HepG2 (cell line): Measurements from ENCODE around the gene EXTL1. TPM values are rescaled to one million over a fixed set of nuclear protein-coding genes. Genes with fewer than 3 reads are reported as not detected.

Experiments used
- HBP1 ChIP-seq: IDR thresholded peaks from 2 replicates; pipeline ENCODE4 v1.6.1; 2016; ENCODE audit warnings: low read depth, control low read depth
- HDAC2 ChIP-seq: sonication (generic); formaldehyde crosslinking; IDR thresholded peaks from 2 replicates; pipeline ENCODE4 v1.4.0; 2020; ENCODE audit warnings: missing genetic modification reagents
- KLF13 ChIP-seq: sonication (generic); formaldehyde crosslinking; IDR thresholded peaks from 2 replicates; pipeline ENCODE4 v1.4.0; 2020; ENCODE audit warnings: mild to moderate bottlenecking, missing genetic modification reagents
- RFXANK ChIP-seq: IDR thresholded peaks from 2 replicates; pipeline ENCODE4 v1.6.1; 2016
- SKIL ChIP-seq: sonication (generic); formaldehyde crosslinking; IDR thresholded peaks from 2 replicates; pipeline ENCODE4 v1.8.0; 2022; ENCODE audit warnings: missing genetic modification reagents, mild to moderate bottlenecking, moderate library complexity, borderline replicate concordance
- SSRP1 ChIP-seq: IDR thresholded peaks from 2 replicates; pipeline ENCODE4 v1.6.1; 2016; ENCODE audit warnings: control low read depth
- UBTF ChIP-seq: sonication (generic); formaldehyde crosslinking; IDR thresholded peaks from 2 replicates; pipeline ENCODE4 v1.4.0; 2020; ENCODE audit warnings: mild to moderate bottlenecking, missing genetic modification reagents
- ZNF281 ChIP-seq: sonication (generic); formaldehyde crosslinking; IDR thresholded peaks from 2 replicates; pipeline ENCODE4 v1.4.0; 2020; ENCODE audit warnings: missing genetic modification reagents, borderline replicate concordance
- ZNF574 ChIP-seq: sonication (generic); formaldehyde crosslinking; IDR thresholded peaks from 2 replicates; pipeline ENCODE4 v1.4.0; 2020; ENCODE audit warnings: missing genetic modification reagents
- ZNF652 ChIP-seq: IDR thresholded peaks from 2 replicates; pipeline ENCODE4 v1.6.1; 2016; ENCODE audit warnings: low read depth, borderline replicate concordance
- ZNF674 ChIP-seq: sonication (generic); formaldehyde crosslinking; IDR thresholded peaks from 2 replicates; pipeline ENCODE4 v1.5.0; 2020; ENCODE audit warnings: low read depth, mild to moderate bottlenecking, missing genetic modification reagents
- polyA plus RNA-seq, 8 experiments: library from polyadenylated mRNA; depleted of rRNA in 3 of 8; stranded (reverse) in 7 of 8; unstranded in 1 of 8; fragments of >200 nt; fragmentation: Illumina TruSeq in 4 of 8; extraction: Trizol in 4 of 8; gene quantifications; 2 replicates each; pipeline versions ENCODE4 v1.2.1 to v1.2.3, GENCODE V29; 2011 to 2016; ENCODE audit warnings: low read depth in 4 of 8, missing spikeins in 1 of 8, mixed read lengths in 1 of 8; ENCODE audit not compliant: insufficient read depth in 1 of 8
- total RNA-seq, 5 experiments: library from RNA; depleted of rRNA; stranded (reverse); fragments of >200 nt; fragmentation: Illumina TruSeq; extraction: Trizol; gene quantifications; 2 replicates each; pipeline ENCODE4 v1.2.3, GENCODE V29; 2016; ENCODE audit warnings: low read depth in 1 of 5
- TF ChIP-seq, protein P1 (sequence below): IDR thresholded peaks from 2 replicates; pipeline ENCODE4 v1.6.1; 2016; ENCODE audit warnings: missing genetic modification reagents, missing compliant biosample characterization

Gene EXTL1
- total and polyA plus RNA-seq, 2 of the 13 experiments (the other 11 are each of a cell fraction or from before 2014, with no cell fraction given), result 0.35 to 1.0 TPM

DNA sequence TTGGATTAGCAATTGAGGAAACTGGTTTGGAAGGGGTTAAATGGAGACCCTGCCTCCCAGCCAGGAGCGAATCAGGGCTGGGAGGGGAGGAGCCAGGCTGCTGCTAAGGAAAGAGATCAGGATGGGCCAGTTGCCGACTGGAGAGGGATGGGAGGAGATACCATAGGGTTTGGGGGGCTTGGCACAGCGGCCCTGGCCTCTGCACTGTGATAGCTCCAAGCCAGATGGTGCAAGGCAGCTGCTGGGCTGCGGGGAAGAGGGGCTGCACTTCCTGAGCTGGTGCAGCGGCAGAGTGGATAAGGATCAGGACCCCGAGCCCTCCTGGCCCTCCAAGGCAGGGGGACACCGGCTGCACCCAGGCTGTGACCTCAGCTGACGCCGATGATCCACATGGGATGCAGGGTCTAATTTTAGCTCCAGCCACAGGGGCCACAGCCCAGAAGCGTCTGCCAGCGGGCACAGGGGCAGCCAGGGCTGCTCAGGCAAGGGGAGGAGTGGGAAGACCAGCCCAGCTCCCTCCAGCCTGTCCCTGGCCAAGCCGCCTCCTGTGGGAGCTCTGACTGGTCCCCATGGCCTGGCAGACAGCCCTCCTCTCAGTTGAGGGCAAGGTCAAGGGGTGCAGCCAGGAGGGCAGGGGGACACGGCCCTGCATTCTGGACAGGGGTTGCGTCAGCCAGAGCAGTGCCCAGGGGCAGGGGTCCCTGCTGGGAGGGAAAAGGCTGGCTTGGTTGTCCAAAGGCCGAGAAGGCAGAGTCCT lies at the start of gene EXTL1 (continued):
- no peak; the same call in 1 of the 2 replicates for TF ChIP-seq ZNF574
- TF ChIP-seq ZNF674, result 0 out of 2 replicates have a peak, but pooled peaks have one; percentile 40
- 0 out of 2 replicates have a peak, but pooled peaks have one; percentile 68 for TF ChIP-seq HBP1 (CRISPR knock-in tag)
- peak; percentile 26; the same call in 1 of the 2 replicates for TF ChIP-seq SSRP1
- no peak for TF ChIP-seq ZNF281
- peak; percentile 45; the same call in 1 of the 2 replicates for TF ChIP-seq UBTF
- no peak for TF ChIP-seq SKIL
- no peak for TF ChIP-seq RFXANK (CRISPR knock-in tag)
- TF ChIP-seq KLF13 (CRISPR knock-in tag), result 0 out of 2 replicates have a peak, but pooled peaks have one; percentile 18
- TF ChIP-seq HDAC2 (CRISPR knock-in tag), result 0 out of 2 replicates have a peak, but pooled peaks have one; percentile 14
- TF ChIP-seq, protein P1, sequence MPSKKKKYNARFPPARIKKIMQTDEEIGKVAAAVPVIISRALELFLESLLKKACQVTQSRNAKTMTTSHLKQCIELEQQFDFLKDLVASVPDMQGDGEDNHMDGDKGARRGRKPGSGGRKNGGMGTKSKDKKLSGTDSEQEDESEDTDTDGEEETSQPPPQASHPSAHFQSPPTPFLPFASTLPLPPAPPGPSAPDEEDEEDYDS (CRISPR knock-in tag), result 0 out of 2 replicates have a peak, but pooled peaks have one; percentile 23
- TF ChIP-seq ZNF652, result peak; percentile 98
